GM21367 (cell line): ENCODE data around the gene AKAP13.
A peak's percentile ranks its signal among the peaks of the same experiment; 100 is the strongest.
"Not testable (repeated sequence)": the region's sequence is repeated elsewhere in the genome, so short reads cannot be mapped to it uniquely, and the experiment has no call there.

ENCODE experiments used
- ATAC-seq: cut with Tn5 transposase; IDR thresholded peaks from one replicate; pipeline ENCODE4 v1.9.1; 2021; ENCODE audit not compliant: unreplicated experiment

The AKAP13 gene

GRCh38 chr15:85780225-85780985 is 400.0 kb downstream of the AKAP13 start:
- ATAC-seq, result no peak

- no peak for ATAC-seq
Measured at GRCh38 chr15:85781099-85781498, 400.7 kb downstream of the AKAP13 start.

- ATAC-seq, result no peak
Measured at GRCh38 chr15:85782064-85782463, 401.7 kb downstream of the AKAP13 start.

GRCh38 chr15:85785887-85786780 is 405.7 kb downstream of the AKAP13 start:
- ATAC-seq, result no peak

- no peak for ATAC-seq
Measured at GRCh38 chr15:85786781-85787114, 406.3 kb downstream of the AKAP13 start.

GRCh38 chr15:85788771-85789495 is 408.5 kb downstream of the AKAP13 start:
- ATAC-seq, result no peak

- no peak for ATAC-seq
Measured at GRCh38 chr15:85789496-85789875, 409.1 kb downstream of the AKAP13 start.

- no peak for ATAC-seq
Measured at GRCh38 chr15:85792102-85792731, 411.8 kb downstream of the AKAP13 start.

- ATAC-seq, result no peak
Measured at GRCh38 chr15:85792912-85793590, 412.6 kb downstream of the AKAP13 start.

GRCh38 chr15:85793641-85794597 is 413.5 kb downstream of the AKAP13 start:
- ATAC-seq, result peak; percentile 33

- peak; percentile 99 for ATAC-seq
Measured at GRCh38 chr15:85794598-85795336, 414.4 kb downstream of the AKAP13 start, which contains the start of gene KLHL25. TSS of gene KLHL25 (minus strand) at chr15:85794925. CDS start at chr15:85769810, 25,115 bp downstream.

- no peak for ATAC-seq
Measured at GRCh38 chr15:85795337-85796305, 415.2 kb downstream of the AKAP13 start.

- not testable (repeated sequence) for ATAC-seq
Measured at GRCh38 chr15:85796371-85796770, 416.0 kb downstream of the AKAP13 start.
